Measurements from ENCODE around the gene FKRP.

FKRP gene

DNA sequence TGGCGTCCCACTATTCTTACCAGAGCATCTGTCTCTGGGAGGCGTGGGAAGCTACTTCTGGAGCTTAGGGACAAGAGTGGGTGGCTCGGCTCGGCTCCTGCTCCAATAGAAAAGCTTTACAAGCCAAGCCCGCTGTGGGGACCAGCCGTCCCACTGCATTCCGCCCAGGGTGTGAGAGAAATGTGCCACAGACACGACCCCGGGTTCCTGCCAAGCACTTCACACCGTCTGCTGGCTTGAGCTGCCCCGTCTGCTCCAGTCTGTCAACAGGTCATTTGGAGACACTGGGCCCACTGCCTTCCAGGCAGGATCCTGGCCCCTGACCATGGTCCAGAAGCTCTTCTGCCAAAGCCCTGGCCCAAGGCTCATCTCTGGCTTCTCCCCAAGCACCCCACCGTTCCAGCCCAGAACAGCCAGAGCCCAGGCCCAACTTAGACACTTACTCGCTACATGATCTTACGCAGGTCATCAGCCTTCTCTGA is 6.5 kb upstream of the FKRP start:
- no peak overlapping the region for H3K4me3 ChIP-seq (ENCODE audit: low read depth, low read length)
- no peak for DNase-seq (ENCODE audit: low read depth)
- TF ChIP-seq, protein P1, sequence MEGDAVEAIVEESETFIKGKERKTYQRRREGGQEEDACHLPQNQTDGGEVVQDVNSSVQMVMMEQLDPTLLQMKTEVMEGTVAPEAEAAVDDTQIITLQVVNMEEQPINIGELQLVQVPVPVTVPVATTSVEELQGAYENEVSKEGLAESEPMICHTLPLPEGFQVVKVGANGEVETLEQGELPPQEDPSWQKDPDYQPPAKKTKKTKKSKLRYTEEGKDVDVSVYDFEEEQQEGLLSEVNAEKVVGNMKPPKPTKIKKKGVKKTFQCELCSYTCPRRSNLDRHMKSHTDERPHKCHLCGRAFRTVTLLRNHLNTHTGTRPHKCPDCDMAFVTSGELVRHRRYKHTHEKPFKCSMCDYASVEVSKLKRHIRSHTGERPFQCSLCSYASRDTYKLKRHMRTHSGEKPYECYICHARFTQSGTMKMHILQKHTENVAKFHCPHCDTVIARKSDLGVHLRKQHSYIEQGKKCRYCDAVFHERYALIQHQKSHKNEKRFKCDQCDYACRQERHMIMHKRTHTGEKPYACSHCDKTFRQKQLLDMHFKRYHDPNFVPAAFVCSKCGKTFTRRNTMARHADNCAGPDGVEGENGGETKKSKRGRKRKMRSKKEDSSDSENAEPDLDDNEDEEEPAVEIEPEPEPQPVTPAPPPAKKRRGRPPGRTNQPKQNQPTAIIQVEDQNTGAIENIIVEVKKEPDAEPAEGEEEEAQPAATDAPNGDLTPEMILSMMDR (IDR thresholded peaks at IDR 0.05; ENCODE audit: insufficient read depth, low read depth, low read length, missing control alignments), result no peak

DNA sequence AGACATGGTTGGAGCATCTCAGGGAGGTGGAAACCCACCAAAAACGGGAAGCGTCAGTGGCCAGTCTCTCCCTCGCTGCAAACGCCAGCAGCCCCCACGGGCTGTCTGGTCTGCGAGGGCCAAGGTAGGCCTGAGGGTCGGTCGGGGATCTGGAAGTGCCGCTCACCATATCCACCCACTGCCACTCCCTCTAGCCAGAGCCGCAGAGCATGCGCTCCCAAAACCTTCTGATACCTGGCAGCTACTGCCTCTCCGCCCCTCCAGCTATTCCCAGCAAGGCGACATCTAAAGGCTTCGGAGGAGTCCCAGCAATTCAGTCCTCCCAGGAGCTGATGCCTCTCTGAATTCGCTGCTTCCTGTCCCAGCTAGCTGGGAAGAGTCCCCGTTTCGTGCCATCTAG is 4.4 kb upstream of the FKRP start:
- H3K4me3 ChIP-seq (ENCODE audit: low read depth, low read length), result no peak overlapping the region
- TF ChIP-seq, protein P1 (IDR thresholded peaks at IDR 0.05; ENCODE audit: insufficient read depth, low read depth, low read length, missing control alignments), result no peak
- no peak for DNase-seq (ENCODE audit: low read depth)

DNA sequence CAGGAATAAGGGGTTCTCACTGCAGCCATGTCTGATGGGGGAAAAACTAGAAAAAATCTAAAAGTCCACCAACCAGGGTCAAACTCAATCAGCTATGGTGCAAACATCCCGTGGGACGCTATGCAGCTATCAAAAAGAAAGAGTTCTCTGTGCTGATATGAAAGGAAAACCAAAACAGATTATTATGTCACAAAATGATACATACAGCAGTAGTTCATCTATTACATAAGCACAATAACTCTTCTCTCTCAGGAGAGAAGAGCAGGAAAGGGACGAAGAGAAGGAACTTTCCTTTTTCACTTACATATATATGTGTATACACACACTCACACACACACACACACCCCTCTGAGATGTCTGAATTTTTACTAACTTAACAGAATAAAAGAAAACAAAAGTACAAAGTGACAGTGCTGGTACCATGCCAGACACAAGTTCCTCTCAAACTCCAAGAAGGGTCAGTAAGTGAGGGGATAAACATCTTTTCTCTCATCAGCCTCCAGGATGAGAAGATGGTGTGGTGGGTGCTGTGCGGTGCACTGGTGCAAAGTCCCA is 2.9 kb upstream of the FKRP start:
- DNase-seq (ENCODE audit: low read depth), result no peak
- TF ChIP-seq, protein P1 (IDR thresholded peaks at IDR 0.05; ENCODE audit: insufficient read depth, low read depth, low read length, missing control alignments), result no peak
- no peak overlapping the region for H3K4me3 ChIP-seq (ENCODE audit: low read depth, low read length)

DNA sequence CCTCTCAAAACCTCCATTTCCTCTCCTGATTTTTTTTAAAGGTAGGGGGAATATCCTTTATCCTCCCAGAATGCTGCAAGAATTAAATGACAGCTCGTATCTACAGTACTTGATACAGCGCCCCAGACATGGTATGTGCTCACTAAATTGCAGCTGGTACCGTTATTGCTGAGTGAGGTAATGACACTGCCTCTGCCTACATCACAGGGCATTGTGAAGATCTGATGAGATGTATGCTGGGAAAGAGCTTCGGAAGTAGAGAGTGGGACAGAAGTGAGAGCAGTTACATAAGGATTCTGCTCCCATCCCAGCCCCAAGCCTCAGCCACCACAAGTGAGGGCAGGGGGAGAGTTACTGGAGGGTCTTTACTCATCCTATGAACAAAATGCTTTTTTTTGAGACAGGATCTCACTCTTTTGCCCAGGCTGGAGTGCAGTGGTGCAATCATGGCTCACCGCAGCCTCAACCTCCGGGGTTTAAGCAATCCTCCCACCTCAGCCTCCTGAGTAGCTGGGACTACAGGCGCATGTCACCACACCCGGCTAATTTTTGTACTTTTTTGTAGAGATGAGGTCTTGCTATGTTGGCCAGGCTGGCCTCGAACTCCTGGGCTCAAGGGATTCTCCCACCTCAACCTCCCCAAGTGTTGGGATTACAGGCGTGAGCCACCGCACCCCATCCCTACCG is 1.7 kb upstream of the FKRP start:
- no peak overlapping the region for H3K4me3 ChIP-seq (ENCODE audit: low read depth, low read length)
- DNase-seq (ENCODE audit: low read depth), result no peak
- TF ChIP-seq, protein P1 (IDR thresholded peaks at IDR 0.05; ENCODE audit: insufficient read depth, low read depth, low read length, missing control alignments), result no peak

DNA sequence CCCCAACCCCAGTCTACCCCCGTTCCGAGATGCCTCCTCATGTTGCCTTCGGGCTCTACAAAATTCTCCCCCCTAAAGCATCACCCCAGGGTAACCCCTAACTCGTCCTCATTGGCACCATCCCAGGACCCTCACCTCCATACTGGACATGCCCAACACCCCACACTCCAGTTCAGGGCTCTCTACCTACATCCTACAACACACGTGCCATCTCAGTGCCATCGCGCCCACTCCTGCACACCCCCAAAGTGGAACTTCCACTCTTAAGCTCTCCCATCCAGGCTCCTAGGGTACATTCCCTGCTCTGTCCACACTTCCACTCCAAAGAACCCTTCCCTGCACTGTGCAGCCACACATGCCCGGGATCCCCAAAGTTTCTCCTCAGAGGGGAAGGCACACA is 827 bp upstream of the FKRP start:
- H3K4me3 ChIP-seq (ENCODE audit: low read depth, low read length), result peak overlapping the region; percentile 99
- TF ChIP-seq, protein P1 (IDR thresholded peaks at IDR 0.05; ENCODE audit: insufficient read depth, low read depth, low read length, missing control alignments), result no peak
- DNase-seq (ENCODE audit: low read depth), result no peak

DNA sequence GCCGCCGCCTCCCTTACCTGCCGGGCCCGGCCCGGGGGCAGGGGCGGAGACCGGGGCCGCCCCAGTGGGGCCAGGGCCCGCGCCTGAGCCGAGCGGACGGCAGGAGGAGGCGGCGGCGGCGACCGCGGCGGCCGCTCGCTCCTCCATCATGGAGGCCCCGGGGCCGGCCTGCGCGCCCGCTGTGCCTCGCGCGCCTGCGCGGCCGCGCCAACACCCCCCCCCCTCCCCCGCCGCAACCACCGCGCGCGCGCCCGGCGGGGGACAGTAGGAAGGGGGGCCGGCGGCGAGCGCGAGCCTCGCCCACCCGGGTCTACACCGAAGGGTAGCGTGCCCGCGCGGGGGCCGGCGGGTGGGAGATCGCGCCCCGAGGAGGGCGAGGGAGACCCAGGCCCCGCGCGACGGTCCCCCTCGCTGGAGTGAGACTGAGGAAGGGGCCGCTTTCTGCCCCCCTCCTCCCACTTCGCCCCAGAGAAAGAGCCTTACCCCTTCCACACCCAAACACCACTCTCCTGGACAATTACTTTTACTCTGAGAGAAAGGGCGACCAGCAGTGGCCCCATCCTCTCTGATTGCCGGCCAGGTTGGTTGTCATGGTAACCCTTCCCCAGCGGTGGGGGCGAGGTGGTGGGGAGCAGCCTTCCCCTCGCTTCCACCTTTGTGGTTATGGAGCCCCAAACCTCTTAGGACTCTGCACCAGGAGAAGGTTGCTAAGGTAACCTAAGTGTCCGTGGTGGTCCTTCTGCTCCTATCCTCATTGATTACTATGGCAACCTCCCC is 612 bp downstream of the FKRP start, which contains the start of gene STRN4:
TSS of gene STRN4 (minus strand) at position 170 of the 777 bp plus-strand sequence. CDS start at position 150, 20 bp downstream.
- TF ChIP-seq, protein P1 (IDR thresholded peaks at IDR 0.05; ENCODE audit: insufficient read depth, low read depth, low read length, missing control alignments), result no peak
- H3K4me3 ChIP-seq (ENCODE audit: low read depth, low read length), result peak within 1 kb of the TSS; percentile 99
- peak; percentile 66 for DNase-seq (ENCODE audit: low read depth)
